ENCODE data around the gene ASNS. TPM values are rescaled to one million over a fixed set of nuclear protein-coding genes. Genes with fewer than 3 reads are reported as not detected.

The ASNS gene
- total and polyA plus RNA-seq, 9 donors: 7.5 to 216 (median 13.5) TPM

DNA sequence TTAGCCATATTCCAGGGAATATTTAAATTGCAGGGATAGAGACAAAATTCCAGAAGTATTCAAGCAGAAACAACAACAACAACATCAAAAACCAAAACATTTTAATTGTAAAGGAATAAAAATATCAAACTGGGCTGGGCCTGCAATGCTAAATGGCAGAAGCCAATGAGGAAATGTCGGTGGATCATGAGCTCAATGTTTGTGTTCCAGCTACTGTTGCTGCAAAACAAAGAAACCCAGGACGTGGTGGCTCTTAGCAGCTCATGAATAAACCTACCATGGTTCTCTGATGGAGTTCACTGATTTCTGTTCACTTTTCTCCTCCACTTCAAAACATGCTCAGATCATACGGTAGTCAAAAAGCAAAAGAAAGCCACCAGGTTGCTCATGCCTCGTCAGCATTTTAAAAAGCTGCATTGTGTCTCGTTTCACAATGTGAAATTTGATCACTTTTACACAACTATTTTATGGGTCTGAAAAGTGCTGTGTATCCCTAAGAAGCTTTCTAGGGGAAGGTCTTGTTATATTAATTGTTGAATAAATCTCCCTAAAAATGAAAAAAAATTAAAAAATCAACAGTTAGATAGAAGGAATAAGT lies 54.0 kb downstream of the ASNS start:
- intact Hi-C loops (cut with DNase I): no loop called here
- WGBS, 3 donors: 49 to 59% (median 52%) methylated on average over 5 of the region's 5 CpGs
- no peak for DNase-seq
- H3K9me3 ChIP-seq: no peaks in the 10 kb centered on the region
- no peak overlapping the region for H3K4me3 ChIP-seq
- H3K27me3 ChIP-seq: no peaks in the 10 kb centered on the region
- no peak overlapping the region for H3K27ac ChIP-seq
- no peaks in the 10 kb centered on the region for H3K4me1 ChIP-seq (ENCODE audit: insufficient read depth)
- TF ChIP-seq, protein P1, sequence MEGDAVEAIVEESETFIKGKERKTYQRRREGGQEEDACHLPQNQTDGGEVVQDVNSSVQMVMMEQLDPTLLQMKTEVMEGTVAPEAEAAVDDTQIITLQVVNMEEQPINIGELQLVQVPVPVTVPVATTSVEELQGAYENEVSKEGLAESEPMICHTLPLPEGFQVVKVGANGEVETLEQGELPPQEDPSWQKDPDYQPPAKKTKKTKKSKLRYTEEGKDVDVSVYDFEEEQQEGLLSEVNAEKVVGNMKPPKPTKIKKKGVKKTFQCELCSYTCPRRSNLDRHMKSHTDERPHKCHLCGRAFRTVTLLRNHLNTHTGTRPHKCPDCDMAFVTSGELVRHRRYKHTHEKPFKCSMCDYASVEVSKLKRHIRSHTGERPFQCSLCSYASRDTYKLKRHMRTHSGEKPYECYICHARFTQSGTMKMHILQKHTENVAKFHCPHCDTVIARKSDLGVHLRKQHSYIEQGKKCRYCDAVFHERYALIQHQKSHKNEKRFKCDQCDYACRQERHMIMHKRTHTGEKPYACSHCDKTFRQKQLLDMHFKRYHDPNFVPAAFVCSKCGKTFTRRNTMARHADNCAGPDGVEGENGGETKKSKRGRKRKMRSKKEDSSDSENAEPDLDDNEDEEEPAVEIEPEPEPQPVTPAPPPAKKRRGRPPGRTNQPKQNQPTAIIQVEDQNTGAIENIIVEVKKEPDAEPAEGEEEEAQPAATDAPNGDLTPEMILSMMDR (IDR thresholded peaks at IDR 0.05): no peak
- no peak for TF ChIP-seq EP300 (IDR thresholded peaks at IDR 0.05)
- no peak for TF ChIP-seq POLR2A (IDR thresholded peaks at IDR 0.05)
- H3K36me3 ChIP-seq: no peaks in the 10 kb centered on the region

Small RNA genes lying within 50 kb of the gene (small RNA-seq; reads per million reads assigned to genes)
- gene AC005326.1: not detected
- not detected for gene AC079781.2
- gene SNRPCP9: not detected

Other genes starting within 250 kb of the ASNS start
- gene TAC1, start 140.3 kb downstream of the ASNS start, total RNA-seq: 1 to 10 TPM in 1 of 7 donors, under 1 TPM in 1, not detected in 5; 0.74 to 4.1 TPM
- gene TAC1, start 140.3 kb downstream of the ASNS start, polyA plus RNA-seq: under 1 TPM in 1 of 2 donors, not detected in 1; 0.23 TPM
- gene OCM2, start 117.8 kb upstream of the ASNS start, total RNA-seq: not detected
- not detected for gene OCM2, start 117.8 kb upstream of the ASNS start, polyA plus RNA-seq
- 10 to 100 TPM; 12.0 to 17.1 (median 13.6) TPM for gene LMTK2, start 234.5 kb upstream of the ASNS start, total RNA-seq
- 1 to 10 TPM; 4.4 to 8.5 TPM for gene LMTK2, start 234.5 kb upstream of the ASNS start, polyA plus RNA-seq